Measurements from ENCODE around the gene IRX2. TPM values are rescaled to one million over a fixed set of nuclear protein-coding genes. Genes with fewer than 3 reads are reported as not detected.

IRX2 gene
- total RNA-seq, 4 donors from 2014 or later = 24.3 to 41.1 (median 32.7) TPM

DNA sequence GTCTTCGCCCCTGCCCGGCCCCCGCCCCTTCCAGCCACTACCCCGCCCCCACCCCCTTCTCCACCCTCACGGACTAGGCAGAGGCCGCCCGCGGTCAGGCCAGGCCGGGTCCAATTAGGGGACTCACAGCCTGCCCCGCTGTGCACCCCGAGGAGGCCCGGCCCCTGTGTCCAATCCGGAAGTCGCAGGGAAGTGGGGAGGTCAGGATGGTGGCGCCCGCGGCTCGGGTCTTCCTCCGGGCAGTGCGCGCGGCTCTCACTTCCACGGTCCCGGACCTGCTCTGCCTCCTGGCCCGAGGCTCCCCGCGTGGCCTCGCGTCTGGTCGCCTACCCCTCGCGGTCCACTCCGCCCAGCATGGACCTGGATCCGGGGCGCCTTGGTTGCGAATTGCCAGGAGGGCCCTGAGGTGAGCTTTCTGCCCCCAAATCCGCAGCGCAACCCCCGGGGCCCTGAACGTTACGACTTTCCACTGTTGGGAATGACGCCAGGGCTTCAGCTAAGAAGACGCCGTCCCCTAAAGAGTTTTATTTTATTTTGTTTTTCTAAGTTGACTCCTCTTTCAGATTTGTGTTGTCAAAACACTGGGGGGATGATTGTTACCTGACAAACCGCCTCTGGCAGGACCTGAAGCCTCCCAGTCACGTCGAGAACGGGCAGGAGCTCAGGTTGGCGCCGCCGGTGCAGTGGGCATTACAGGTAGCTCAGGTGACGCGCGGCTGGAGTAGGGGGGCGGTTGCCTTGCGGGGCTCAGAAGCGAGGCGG is 763 bp upstream of the IRX2 start:
- Histone ChIP-seq H3K4me1 (peaks cover 76% of the 10 kb centered on the region), H3K27ac (peak overlapping the region; percentile 92), H3K9me3 (no peaks in the 10 kb centered on the region), H3K4me3 (peak overlapping the region; percentile 83), H3K36me3 (peaks cover 11% of the 10 kb centered on the region), H3K27me3 (peaks cover 40% of the 10 kb centered on the region)
- DNase-seq (ENCODE audit: low spot score in 2 of 2) = peak in 1 of 2 donors; percentile 85
- no peak for TF ChIP-seq CTCF (IDR thresholded peaks at IDR 0.05)
- no peak for TF ChIP-seq EP300 (IDR thresholded peaks at IDR 0.05)
- no peak for TF ChIP-seq POLR2AphosphoS5 (IDR thresholded peaks at IDR 0.05)
- TF ChIP-seq POLR2A (IDR thresholded peaks at IDR 0.05) = no peak
- 3% methylated on average over 28 of the region's 58 CpGs for WGBS

DNA sequence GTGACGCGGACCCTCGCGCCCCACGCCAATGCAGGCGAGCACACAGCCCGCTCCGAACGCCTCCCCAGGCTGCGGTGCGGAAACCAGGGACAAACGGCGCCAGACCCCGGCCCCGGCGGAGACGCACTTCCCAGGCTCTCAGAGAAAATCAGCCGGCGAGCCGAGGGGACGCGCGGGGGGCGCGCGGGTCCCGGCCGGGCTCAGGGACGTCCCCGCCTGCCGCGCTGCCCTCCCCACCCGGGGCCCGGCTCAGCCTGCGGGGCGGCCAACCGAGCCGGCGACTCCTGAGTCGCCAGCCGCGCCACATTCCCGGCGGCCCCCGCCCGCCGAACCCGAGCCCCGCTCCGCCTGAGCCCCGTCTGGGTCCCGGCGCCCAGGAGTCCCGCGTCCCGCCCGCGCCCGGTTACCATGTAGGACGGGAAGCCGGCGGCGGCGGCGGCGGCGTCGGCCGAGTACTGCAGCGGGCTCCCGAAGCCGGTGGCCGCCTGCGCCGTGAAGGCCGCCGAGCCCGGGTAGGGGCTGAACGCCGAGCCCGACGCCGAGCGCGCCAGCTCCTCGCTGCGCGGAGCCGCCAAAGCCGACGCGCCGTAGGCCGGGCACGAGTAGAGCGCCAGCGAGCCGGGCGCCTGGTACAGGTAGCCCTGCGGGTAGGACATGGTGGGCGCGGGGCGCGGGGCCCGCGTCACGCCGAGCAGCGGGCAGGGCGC is 566 bp downstream of the IRX2 start:
- Histone ChIP-seq H3K36me3 (peaks cover 11% of the 10 kb centered on the region), H3K9me3 (no peaks in the 10 kb centered on the region), H3K27ac (peak overlapping the region; percentile 93), H3K4me3 (peak overlapping the region; percentile 83), H3K4me1 (peaks cover 69% of the 10 kb centered on the region), H3K27me3 (peaks cover 40% of the 10 kb centered on the region)
- DNase-seq (ENCODE audit: low spot score in 2 of 2) = no peak
- TF ChIP-seq CTCF (IDR thresholded peaks at IDR 0.05) (no peak), POLR2AphosphoS5 (IDR thresholded peaks at IDR 0.05) (no peak), EP300 (IDR thresholded peaks at IDR 0.05) (no peak)
- WGBS = no CpG with 5 or more reads among the region's 110 CpGs

- TF ChIP-seq EP300 (IDR thresholded peaks at IDR 0.05) = no peak
- TF ChIP-seq POLR2AphosphoS5 (IDR thresholded peaks at IDR 0.05) = peak in 1 of 3 donors; percentile 6
- Histone ChIP-seq H3K36me3 (peaks cover 11% of the 10 kb centered on the region), H3K9me3 (no peaks in the 10 kb centered on the region), H3K27me3 (peaks cover 40% of the 10 kb centered on the region), H3K27ac (peak overlapping the region; percentile 93), H3K4me1 (peaks cover 63% of the 10 kb centered on the region), H3K4me3 (peak overlapping the region; percentile 83)
- WGBS = 6% methylated on average over 55 of the region's 63 CpGs
- DNase-seq (ENCODE audit: low spot score in 2 of 2) = no peak
Measured at GRCh38 chr5:2750026-2750757, 1.3 kb downstream of the IRX2 start.

DNA sequence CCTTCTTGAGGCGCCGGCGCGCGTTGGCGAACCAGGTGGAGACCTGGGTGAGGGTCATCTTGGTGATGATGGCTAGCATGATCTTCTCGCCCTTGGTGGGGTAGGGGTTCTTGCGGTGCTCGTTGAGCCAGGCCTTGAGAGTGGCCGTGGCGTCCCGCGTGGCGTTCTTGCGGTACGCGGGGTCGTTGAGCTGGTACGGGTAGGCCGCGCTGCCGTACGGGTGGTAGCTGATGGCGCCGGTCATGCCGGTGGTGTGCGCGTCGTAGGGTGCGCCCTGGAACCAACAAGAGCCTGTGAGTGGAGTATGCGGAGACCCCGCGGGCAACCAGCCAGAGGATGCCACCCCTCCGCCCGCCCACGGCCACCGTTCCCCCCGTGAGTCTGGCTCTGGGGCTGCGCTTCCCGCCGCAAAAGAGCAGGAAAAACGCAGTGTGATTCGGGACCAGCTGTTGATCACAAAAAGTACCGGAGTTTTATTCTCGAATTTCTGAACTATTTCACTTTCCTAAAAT is 1.9 kb downstream of the IRX2 start:
- WGBS = 15% methylated on average over 20 of the region's 45 CpGs
- Histone ChIP-seq H3K27ac (peak overlapping the region; percentile 93), H3K36me3 (peaks cover 11% of the 10 kb centered on the region), H3K4me3 (peak overlapping the region; percentile 83), H3K27me3 (peaks cover 34% of the 10 kb centered on the region), H3K4me1 (peaks cover 62% of the 10 kb centered on the region), H3K9me3 (no peaks in the 10 kb centered on the region)
- DNase-seq (ENCODE audit: low spot score in 2 of 2) = no peak
- TF ChIP-seq EP300 (IDR thresholded peaks at IDR 0.05) = no peak

- peaks cover 57% of the 10 kb centered on the region for H3K4me1 ChIP-seq
- H3K9me3 ChIP-seq = no peaks in the 10 kb centered on the region
- H3K36me3 ChIP-seq = peaks cover 11% of the 10 kb centered on the region
- no peak for DNase-seq (ENCODE audit: low spot score in 2 of 2)
- H3K27me3 ChIP-seq = peaks cover 34% of the 10 kb centered on the region
- H3K4me3 ChIP-seq = peak overlapping the region; percentile 83
- TF ChIP-seq POLR2A (IDR thresholded peaks at IDR 0.05) (no peak), EP300 (IDR thresholded peaks at IDR 0.05) (no peak), POLR2AphosphoS5 (IDR thresholded peaks at IDR 0.05) (peak in 1 of 3 donors; percentile 6), CTCF (IDR thresholded peaks at IDR 0.05) (no peak)
- 35% methylated on average over 23 of the region's 71 CpGs for WGBS
- peak overlapping the region; percentile 93 for H3K27ac ChIP-seq
Measured at GRCh38 chr5:2748861-2749513, 2.5 kb downstream of the IRX2 start.

Data from suprapubic skin (tissue), 4 donors.